ENCODE results near the gene RSPH10B.
"Not testable (repeated sequence)": the region's sequence is repeated elsewhere in the genome, so short reads cannot be mapped to it uniquely, and the experiment has no call there.

RSPH10B gene

DNA sequence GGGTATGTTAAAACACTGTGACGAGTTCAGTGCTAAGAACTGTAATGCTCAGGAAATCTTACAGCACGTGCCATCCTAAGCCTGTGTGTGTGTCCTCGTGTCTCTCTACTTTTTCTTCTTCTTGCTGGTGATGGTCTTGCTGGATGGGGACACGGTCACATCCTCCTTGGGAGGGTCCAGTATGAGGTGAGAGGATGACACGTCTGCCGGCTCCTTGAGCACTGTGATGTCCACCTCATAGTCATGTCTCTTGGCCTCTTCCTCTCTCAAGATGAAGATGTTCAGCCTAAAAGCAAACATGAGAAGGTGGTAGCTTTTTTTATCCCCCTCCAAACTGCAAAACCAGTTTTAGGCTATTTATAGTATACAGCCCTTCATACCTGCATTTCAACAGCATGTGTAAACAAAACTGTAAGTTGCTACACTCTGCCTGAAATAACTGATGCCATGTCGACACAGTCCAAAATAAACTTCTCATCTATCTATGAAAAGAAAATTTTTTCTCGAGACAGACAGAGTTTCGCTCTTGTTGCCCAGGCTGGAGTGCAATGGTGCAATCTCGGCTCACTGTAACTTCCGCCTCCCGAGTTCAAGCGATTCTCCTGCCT lies 44.1 kb downstream of the RSPH10B start:
- not testable (repeated sequence) for DNase-seq

GRCh38 chr7:5924630-5925029 lies 45.9 kb downstream of the RSPH10B start:
- DNase-seq = not testable (repeated sequence)

- not testable (repeated sequence) for DNase-seq
These were observed 46.3 kb downstream of the RSPH10B start for GRCh38 chr7:5924180-5924579.

- not testable (repeated sequence) for DNase-seq
These were observed 54.0 kb downstream of the RSPH10B start for GRCh38 chr7:5916529-5916928.

DNA sequence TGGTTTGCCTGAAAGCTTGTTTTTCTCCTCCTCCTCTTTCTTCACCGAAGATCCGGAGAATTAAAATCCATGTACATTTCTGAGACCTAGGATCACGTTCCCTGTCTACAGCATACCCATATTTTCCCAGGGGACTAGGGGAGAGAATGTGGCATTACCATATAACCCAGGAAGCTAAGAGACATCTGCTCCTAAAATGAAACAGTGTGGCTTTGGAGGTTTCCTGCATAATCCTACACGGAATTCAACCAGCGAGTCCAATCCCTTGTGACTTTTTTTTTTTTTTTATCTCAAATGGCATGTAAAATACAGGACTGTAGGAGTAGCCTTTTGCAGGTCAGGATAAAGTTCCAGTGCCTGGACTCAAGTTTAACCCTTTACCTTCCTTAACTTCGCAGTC lies 61.7 kb downstream of the RSPH10B start:
- DNase-seq = not testable (repeated sequence)

GRCh38 chr7:5904726-5905125 lies 65.8 kb downstream of the RSPH10B start:
- not testable (repeated sequence) for DNase-seq

GRCh38 chr7:5903002-5903401 lies 67.5 kb downstream of the RSPH10B start:
- not testable (repeated sequence) for DNase-seq

DNA sequence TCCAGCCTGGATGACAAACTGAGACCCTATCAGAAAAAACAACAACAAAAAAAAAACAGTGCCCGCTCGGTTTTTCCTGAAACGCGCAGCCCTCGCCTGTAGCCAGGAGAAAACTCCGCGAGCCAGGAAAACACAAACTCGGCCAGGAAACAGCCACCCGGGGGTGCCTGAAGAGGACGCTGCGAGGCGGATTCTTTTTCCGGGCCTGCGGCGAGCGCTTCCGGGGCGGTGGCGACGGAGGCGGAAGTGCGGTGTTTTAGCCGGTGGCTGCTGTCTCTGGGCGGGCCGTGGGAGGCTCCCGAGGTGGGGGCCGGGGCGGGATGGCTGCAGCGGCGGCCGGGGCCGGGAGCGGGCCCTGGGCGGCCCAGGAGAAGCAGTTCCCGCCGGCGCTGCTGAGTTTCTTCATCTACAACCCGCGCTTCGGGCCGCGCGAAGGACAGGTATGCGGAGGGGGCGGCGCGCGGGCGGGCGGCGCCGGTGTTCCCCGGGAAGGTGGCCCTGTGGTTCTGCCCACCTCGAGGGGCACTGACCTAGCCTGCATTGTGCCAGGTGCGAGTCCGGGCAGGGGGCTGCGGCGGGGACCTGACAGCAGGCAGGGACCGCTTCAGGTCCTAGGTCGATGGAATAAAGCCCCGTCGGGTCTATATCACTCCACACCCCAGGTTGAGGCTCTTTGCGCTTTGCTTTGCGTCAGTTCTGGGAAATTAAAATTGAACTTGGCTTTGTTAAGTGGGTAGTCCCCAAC lies 71.8 kb downstream of the RSPH10B start, which contains the start of gene CCZ1:
CCZ1 (plus strand) TSS at position 254 of the 745 bp plus-strand sequence; CDS start at position 321, 67 bp downstream.
- not testable (repeated sequence) for DNase-seq

- peak; percentile 78 for DNase-seq
These were observed 73.0 kb downstream of the RSPH10B start for GRCh38 chr7:5897369-5897919.

DNA sequence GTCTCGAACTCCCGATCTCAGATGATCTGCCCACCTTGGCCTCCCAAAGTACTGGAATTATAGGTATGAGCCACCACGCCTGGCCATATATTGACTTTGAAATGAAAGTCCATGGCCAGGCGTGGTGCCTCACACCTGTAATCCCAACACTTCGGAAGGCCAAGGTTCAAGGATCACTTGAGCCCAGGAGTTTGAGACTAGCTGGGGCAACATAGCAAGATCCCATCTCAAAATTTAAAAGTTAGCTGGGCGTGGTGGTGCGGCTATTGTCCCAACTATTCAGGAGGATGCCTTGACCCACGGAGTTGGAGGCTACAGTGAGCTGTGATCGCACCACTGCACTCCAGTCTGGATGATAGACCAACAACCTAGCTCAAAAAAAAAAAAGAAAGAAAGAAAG lies 78.0 kb downstream of the RSPH10B start:
- no peak for DNase-seq

DNA sequence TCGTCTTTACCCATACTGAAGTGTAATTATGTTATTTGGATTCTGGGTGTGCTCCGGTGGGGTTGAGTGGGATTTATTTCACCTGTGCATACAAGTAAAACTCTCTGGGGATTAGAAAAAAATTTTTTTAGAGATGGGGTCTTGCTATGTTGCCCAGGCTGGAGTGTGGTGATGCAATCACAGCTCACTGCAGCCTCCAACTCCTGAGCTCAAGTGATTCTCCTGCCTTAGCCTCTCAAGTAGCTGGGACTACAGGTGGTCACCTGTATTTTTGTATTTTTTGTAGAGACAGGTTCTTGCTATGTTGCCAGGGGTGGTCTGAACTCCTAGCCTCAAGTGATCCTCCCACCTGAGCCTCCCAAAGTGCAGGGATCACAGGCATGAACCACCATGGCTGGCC lies 80.2 kb downstream of the RSPH10B start:
- DNase-seq = not testable (repeated sequence)

DNA sequence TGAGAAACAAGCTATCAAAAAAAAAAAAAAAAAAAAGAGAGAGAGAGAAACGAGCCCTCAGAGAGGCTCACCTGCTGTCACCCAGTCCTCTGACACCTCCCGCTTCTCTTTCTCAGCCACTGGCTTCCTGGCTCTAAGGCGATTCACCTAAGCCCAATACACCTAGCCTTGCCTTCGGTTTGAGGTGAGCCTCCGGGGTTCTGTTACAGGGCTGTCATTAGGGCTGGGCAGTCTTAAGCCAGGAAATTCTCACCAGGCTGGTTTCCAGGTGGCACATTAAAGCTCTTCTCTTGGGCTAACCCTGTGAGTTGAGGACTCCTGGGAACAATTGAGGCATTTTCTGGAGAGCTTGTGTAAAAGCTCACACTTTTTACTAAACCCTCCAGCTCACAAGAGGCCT lies 82.5 kb downstream of the RSPH10B start:
- DNase-seq = not testable (repeated sequence)

DNA sequence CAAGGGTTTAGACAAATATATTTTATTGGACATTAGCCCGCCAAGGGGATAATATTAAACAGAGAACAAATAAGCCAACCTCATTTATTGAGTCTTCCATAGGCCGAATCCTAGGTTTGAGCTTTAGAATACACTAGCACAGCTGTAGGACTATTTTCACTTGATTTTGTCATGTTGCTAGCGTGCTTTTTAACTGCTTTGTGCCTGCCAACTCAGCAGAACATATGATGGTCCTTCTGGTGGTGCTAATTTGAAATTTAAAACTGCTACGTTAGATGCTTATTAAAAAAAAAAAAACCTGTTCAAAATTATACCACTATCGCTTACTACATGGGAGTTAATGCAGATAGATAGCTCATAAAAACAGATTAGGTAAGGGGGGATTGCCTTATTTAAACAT lies 86.1 kb downstream of the RSPH10B start:
- not testable (repeated sequence) for DNase-seq

DNA sequence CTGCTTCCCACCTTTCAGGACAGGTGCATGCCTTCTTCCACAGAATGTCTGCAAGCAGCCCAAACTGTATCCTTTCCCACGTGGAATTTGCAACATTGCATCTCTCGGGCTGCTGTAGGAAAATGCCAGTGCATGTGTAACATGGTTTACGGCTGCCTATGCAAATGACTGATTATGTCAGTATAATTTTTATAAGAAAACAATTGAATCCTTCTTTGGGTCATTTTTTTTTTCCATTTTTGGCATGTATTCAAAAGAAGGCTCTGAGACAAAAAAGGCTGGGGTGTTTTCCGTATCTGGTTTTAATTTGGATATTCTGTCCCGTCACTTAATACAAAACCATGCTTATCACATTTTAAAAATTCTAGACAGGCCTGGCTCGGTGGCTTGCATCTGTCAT lies 90.4 kb downstream of the RSPH10B start:
- DNase-seq = not testable (repeated sequence)

DNA sequence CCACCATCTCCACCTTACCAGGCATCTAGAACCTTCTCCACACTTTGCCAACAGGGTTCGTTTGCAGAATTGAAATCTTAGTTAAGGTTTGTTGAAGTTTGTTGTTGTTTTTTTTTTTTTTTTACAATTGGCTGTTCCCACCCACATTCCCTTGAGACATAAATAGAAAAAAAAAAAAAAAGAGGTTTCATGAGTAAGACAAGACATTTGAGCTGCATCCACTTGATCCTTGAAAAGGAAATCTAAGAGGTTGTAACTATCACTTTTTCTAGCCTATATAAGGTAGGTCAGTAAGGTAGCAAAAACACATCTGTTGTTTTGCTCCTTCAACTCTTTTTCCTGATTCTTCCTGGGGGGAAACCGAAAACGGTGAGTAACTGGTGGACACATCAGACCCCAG lies 90.9 kb downstream of the RSPH10B start:
- not testable (repeated sequence) for DNase-seq

Data from NCI-H1417 treated with DMSO at 0.1 percent for 48 hours (cell line).